Activated B cell treated with CpG ODN at 0.5 μM for 24 hours (primary cell): ENCODE data around the gene HPF1. TPM values are rescaled to one million over a fixed set of nuclear protein-coding genes. Genes with fewer than 3 reads are reported as not detected.
"Not testable (repeated sequence)": the region's sequence is repeated elsewhere in the genome, so short reads cannot be mapped to it uniquely, and the experiment has no call there.

Source experiments
- ATAC-seq: fragments of 200-7000 bp; cut with Tn5 transposase; one replicate; pipeline ENCODE4 v1.10.0; 2021; ENCODE audit warnings: low read depth, mild to moderate bottlenecking, moderate library complexity
- CTCF ChIA-PET: fragments of 350-600 bp; sonication (Branson Sonifier 250); formaldehyde crosslinking; loops from one replicate; lab custom pipeline; 2021; ENCODE audit warnings: antibody characterized with exemption; lab: Charles Lee
- POLR2A ChIA-PET: fragments of 350-600 bp; sonication (Branson Sonifier 250); formaldehyde crosslinking; loops from one replicate; lab custom pipeline; 2021; ENCODE audit warnings: antibody characterized with exemption; lab: Charles Lee
- DNase-seq: peaks from one replicate; pipeline ENCODE4 v3.0.0; 2022
- H3K27ac Mint-ChIP-seq: one replicate; pipeline ENCODE4 v1.8.0; 2020; ENCODE audit warnings: mixed read lengths
- H3K27me3 Mint-ChIP-seq: one replicate; pipeline ENCODE4 v1.8.0; 2021; ENCODE audit warnings: mixed read lengths
- H3K36me3 Mint-ChIP-seq: one replicate; pipeline ENCODE4 v1.8.0; 2021; ENCODE audit warnings: low read depth, mixed read lengths
- H3K4me1 Mint-ChIP-seq: one replicate; pipeline ENCODE4 v1.8.0; 2021; ENCODE audit warnings: mixed read lengths
- H3K4me3 Mint-ChIP-seq: one replicate; pipeline ENCODE4 v1.8.0; 2020; ENCODE audit warnings: mild to moderate bottlenecking, mixed read lengths
- H3K9me3 Mint-ChIP-seq: one replicate; pipeline ENCODE4 v1.8.0; 2020; ENCODE audit warnings: mixed read lengths
- CTCF ChIP-seq: fragments of 200-600 bp; IDR thresholded peaks from one replicate; pipeline ENCODE4 v1.8.0; 2022; ENCODE audit warnings: antibody characterized with exemption, mild to moderate bottlenecking
- intact Hi-C: fragments of 100-400 bp; cut with micrococcal nuclease; formaldehyde crosslinking; loops from one replicate; pipeline ENCODE4 v1.15.1; 2024
- total RNA-seq: library from RNA; stranded (reverse); gene quantifications from 2 replicates; pipeline ENCODE4 v1.2.3, GENCODE V29; 2022

Gene HPF1
- total RNA-seq, 1 donor from 2014 or later = 17.9 TPM

GRCh38 chr4:169773889-169774288 is 16.1 kb upstream of the HPF1 start:
- Mint-ChIP-seq H3K4me1 (peaks cover 8% of the 10 kb centered on the region), H3K27ac (no peak overlapping the region), H3K27me3 (peaks cover 26% of the 10 kb centered on the region), H3K4me3 (no peak overlapping the region), H3K36me3 (no peaks in the 10 kb centered on the region), H3K9me3 (peaks cover 2% of the 10 kb centered on the region)
- intact Hi-C loops = loop anchor here (1.0 kb wide), 1 partner anchor 161 kb away; no protein-coding TSS in a partner anchor
- no peak for TF ChIP-seq CTCF
- DNase-seq = no peak
- CTCF ChIA-PET = interaction anchor here (1.5 kb wide), 1 partner anchor 161 kb away, joined by 13 read pairs; the partner anchor contains the start of gene NEK1
- POLR2A ChIA-PET = no interaction called here
- ATAC-seq = no peak

GRCh38 chr4:169771556-169772080 is 13.9 kb upstream of the HPF1 start:
- H3K9me3 Mint-ChIP-seq, H3K36me3 Mint-ChIP-seq, H3K4me3 Mint-ChIP-seq, POLR2A ChIA-PET, DNase-seq, ATAC-seq, CTCF ChIA-PET, intact Hi-C loops, H3K4me1 Mint-ChIP-seq, H3K27ac Mint-ChIP-seq: not testable (repeated sequence)
- peaks cover 19% of the 10 kb centered on the region for H3K27me3 Mint-ChIP-seq

- no peak for ATAC-seq
- H3K27me3 Mint-ChIP-seq = peaks cover 11% of the 10 kb centered on the region
- H3K9me3 Mint-ChIP-seq = peaks cover 2% of the 10 kb centered on the region
- H3K27ac Mint-ChIP-seq = no peak overlapping the region
- CTCF ChIA-PET = no interaction called here
- POLR2A ChIA-PET = no interaction called here
- DNase-seq = no peak
- H3K4me1 Mint-ChIP-seq = peaks cover 7% of the 10 kb centered on the region
- intact Hi-C loops = no loop called here
- TF ChIP-seq CTCF = no peak
- H3K36me3 Mint-ChIP-seq = no peaks in the 10 kb centered on the region
- no peak overlapping the region for H3K4me3 Mint-ChIP-seq
Observed at GRCh38 chr4:169770416-169770815, 12.7 kb upstream of the HPF1 start.

GRCh38 chr4:169768385-169768784 is 10.6 kb upstream of the HPF1 start:
- DNase-seq (no peak), ATAC-seq (no peak)
- ChIA-PET CTCF (no interaction called here), POLR2A (no interaction called here)
- peaks cover 2% of the 10 kb centered on the region for H3K9me3 Mint-ChIP-seq
- no peak for TF ChIP-seq CTCF
- H3K4me3 Mint-ChIP-seq = no peak overlapping the region
- intact Hi-C loops = no loop called here
- H3K36me3 Mint-ChIP-seq = no peaks in the 10 kb centered on the region
- no peaks in the 10 kb centered on the region for H3K4me1 Mint-ChIP-seq
- no peak overlapping the region for H3K27ac Mint-ChIP-seq
- H3K27me3 Mint-ChIP-seq = peaks cover 3% of the 10 kb centered on the region

GRCh38 chr4:169766741-169767140 is 9.0 kb upstream of the HPF1 start:
- ATAC-seq = no peak
- H3K36me3 Mint-ChIP-seq = no peaks in the 10 kb centered on the region

More at GRCh38 chr4:169766741-169767140, 9.0 kb upstream of the HPF1 start:
- peaks cover 2% of the 10 kb centered on the region for H3K9me3 Mint-ChIP-seq
- TF ChIP-seq CTCF = no peak
- H3K27ac Mint-ChIP-seq = no peak overlapping the region
- H3K27me3 Mint-ChIP-seq = peaks cover 2% of the 10 kb centered on the region
- POLR2A ChIA-PET = no interaction called here
- H3K4me3 Mint-ChIP-seq = no peak overlapping the region
- intact Hi-C loops = no loop called here
- H3K4me1 Mint-ChIP-seq = no peaks in the 10 kb centered on the region
- DNase-seq = no peak
- CTCF ChIA-PET = no interaction called here
